ENCODE data around the gene GABRR3.

The GABRR3 gene

GRCh38 chr3:97952280-97952679, 82.8 kb downstream of the GABRR3 start:
- Histone ChIP-seq H3K9me3 (ENCODE audit: insufficient read depth, low read depth, low read length) (no peaks in the 10 kb centered on the region), H3K4me3 (ENCODE audit: low read length) (no peak overlapping the region), H3K9ac (ENCODE audit: low read depth, low read length) (no peak overlapping the region), H3K4me1 (ENCODE audit: insufficient read depth, low read length) (no peaks in the 10 kb centered on the region), H3K27me3 (ENCODE audit: insufficient read depth, low read length) (no peaks in the 10 kb centered on the region), H3K27ac (ENCODE audit: low read depth, low read length) (no peak overlapping the region), H3K36me3 (ENCODE audit: insufficient read depth, low read length) (peaks cover 38% of the 10 kb centered on the region; the same call in 1 of the 2 replicates)
- 93% methylated on average over 3 of the region's 3 CpGs for WGBS

- Histone ChIP-seq H3K4me1 (ENCODE audit: insufficient read depth, low read length) (no peaks in the 10 kb centered on the region), H3K9me3 (ENCODE audit: insufficient read depth, low read depth, low read length) (no peaks in the 10 kb centered on the region), H3K4me3 (ENCODE audit: low read length) (no peak overlapping the region), H3K36me3 (ENCODE audit: insufficient read depth, low read length) (peaks cover 51% of the 10 kb centered on the region), H3K27ac (ENCODE audit: low read depth, low read length) (no peak overlapping the region), H3K27me3 (ENCODE audit: insufficient read depth, low read length) (no peaks in the 10 kb centered on the region), H3K9ac (ENCODE audit: low read depth, low read length) (no peak overlapping the region)
- 89% methylated on average over 3 of the region's 3 CpGs for WGBS
Observed at GRCh38 chr3:97950360-97950759, 84.8 kb downstream of the GABRR3 start.

- Histone ChIP-seq H3K9ac (ENCODE audit: low read depth, low read length) (no peak overlapping the region), H3K27me3 (ENCODE audit: insufficient read depth, low read length) (no peaks in the 10 kb centered on the region), H3K36me3 (ENCODE audit: insufficient read depth, low read length) (peaks cover 58% of the 10 kb centered on the region), H3K9me3 (ENCODE audit: insufficient read depth, low read depth, low read length) (no peaks in the 10 kb centered on the region), H3K4me1 (ENCODE audit: insufficient read depth, low read length) (no peaks in the 10 kb centered on the region), H3K27ac (ENCODE audit: low read depth, low read length) (no peak overlapping the region), H3K4me3 (ENCODE audit: low read length) (no peak overlapping the region)
- WGBS = 77% methylated on average over 5 of the region's 5 CpGs
Observed at GRCh38 chr3:97949743-97950142, 85.4 kb downstream of the GABRR3 start.

GRCh38 chr3:97949110-97949485, 86.0 kb downstream of the GABRR3 start:
- 97% methylated on average over 2 of the region's 2 CpGs for WGBS
- Histone ChIP-seq H3K9me3 (ENCODE audit: insufficient read depth, low read depth, low read length) (no peaks in the 10 kb centered on the region), H3K27me3 (ENCODE audit: insufficient read depth, low read length) (no peaks in the 10 kb centered on the region), H3K4me1 (ENCODE audit: insufficient read depth, low read length) (no peaks in the 10 kb centered on the region), H3K4me3 (ENCODE audit: low read length) (no peak overlapping the region), H3K9ac (ENCODE audit: low read depth, low read length) (no peak overlapping the region), H3K27ac (ENCODE audit: low read depth, low read length) (no peak overlapping the region), H3K36me3 (ENCODE audit: insufficient read depth, low read length) (peaks cover 64% of the 10 kb centered on the region)

- Histone ChIP-seq H3K4me1 (ENCODE audit: insufficient read depth, low read length) (no peaks in the 10 kb centered on the region), H3K9me3 (ENCODE audit: insufficient read depth, low read depth, low read length) (no peaks in the 10 kb centered on the region), H3K4me3 (ENCODE audit: low read length) (no peak overlapping the region), H3K27ac (ENCODE audit: low read depth, low read length) (no peak overlapping the region), H3K36me3 (ENCODE audit: insufficient read depth, low read length) (peaks cover 64% of the 10 kb centered on the region), H3K27me3 (ENCODE audit: insufficient read depth, low read length) (no peaks in the 10 kb centered on the region), H3K9ac (ENCODE audit: low read depth, low read length) (no peak overlapping the region)
- 90% methylated on average over 4 of the region's 5 CpGs for WGBS
Observed at GRCh38 chr3:97948351-97949109, 86.6 kb downstream of the GABRR3 start.

GRCh38 chr3:97942801-97943546, 92.1 kb downstream of the GABRR3 start:
- WGBS = 95% methylated on average over 3 of the region's 4 CpGs
- no peaks in the 10 kb centered on the region for H3K9me3 ChIP-seq (ENCODE audit: insufficient read depth, low read depth, low read length)
- H3K36me3 ChIP-seq (ENCODE audit: insufficient read depth, low read length) = peaks cover 56% of the 10 kb centered on the region
- no peak overlapping the region for H3K4me3 ChIP-seq (ENCODE audit: low read length)
- H3K27me3 ChIP-seq (ENCODE audit: insufficient read depth, low read length) = no peaks in the 10 kb centered on the region
- no peak overlapping the region for H3K9ac ChIP-seq (ENCODE audit: low read depth, low read length)
- no peaks in the 10 kb centered on the region for H3K4me1 ChIP-seq (ENCODE audit: insufficient read depth, low read length)
- H3K27ac ChIP-seq (ENCODE audit: low read depth, low read length) = no peak overlapping the region

GRCh38 chr3:97940034-97940433, 95.1 kb downstream of the GABRR3 start:
- H3K36me3 ChIP-seq (ENCODE audit: insufficient read depth, low read length) = peaks cover 36% of the 10 kb centered on the region
- H3K9me3 ChIP-seq (ENCODE audit: insufficient read depth, low read depth, low read length) = no peaks in the 10 kb centered on the region
- H3K27me3 ChIP-seq (ENCODE audit: insufficient read depth, low read length) = no peaks in the 10 kb centered on the region
- no peak overlapping the region for H3K9ac ChIP-seq (ENCODE audit: low read depth, low read length)
- WGBS = 87% methylated on average over 1 of the region's 1 CpG
- no peak overlapping the region for H3K4me3 ChIP-seq (ENCODE audit: low read length)
- H3K27ac ChIP-seq (ENCODE audit: low read depth, low read length) = no peak overlapping the region
- H3K4me1 ChIP-seq (ENCODE audit: insufficient read depth, low read length) = no peaks in the 10 kb centered on the region

GRCh38 chr3:97939401-97939800, 95.7 kb downstream of the GABRR3 start:
- Histone ChIP-seq H3K36me3 (ENCODE audit: insufficient read depth, low read length) (peaks cover 29% of the 10 kb centered on the region), H3K4me3 (ENCODE audit: low read length) (no peak overlapping the region)

GRCh38 chr3:97938444-97938843, 96.7 kb downstream of the GABRR3 start:
- no peaks in the 10 kb centered on the region for H3K4me1 ChIP-seq (ENCODE audit: insufficient read depth, low read length)
- 88% methylated on average over 1 of the region's 1 CpG for WGBS
- no peaks in the 10 kb centered on the region for H3K27me3 ChIP-seq (ENCODE audit: insufficient read depth, low read length)
- H3K4me3 ChIP-seq (ENCODE audit: low read length) = no peak overlapping the region
- no peak overlapping the region for H3K27ac ChIP-seq (ENCODE audit: low read depth, low read length)
- H3K9ac ChIP-seq (ENCODE audit: low read depth, low read length) = no peak overlapping the region
- H3K9me3 ChIP-seq (ENCODE audit: insufficient read depth, low read depth, low read length) = no peaks in the 10 kb centered on the region
- H3K36me3 ChIP-seq (ENCODE audit: insufficient read depth, low read length) = peaks cover 20% of the 10 kb centered on the region

More at GRCh38 chr3:97939401-97939800, 95.7 kb downstream of the GABRR3 start:
- H3K9me3 ChIP-seq (ENCODE audit: insufficient read depth, low read depth, low read length) = no peaks in the 10 kb centered on the region
- H3K27ac ChIP-seq (ENCODE audit: low read depth, low read length) = no peak overlapping the region
- no peaks in the 10 kb centered on the region for H3K4me1 ChIP-seq (ENCODE audit: insufficient read depth, low read length)
- WGBS = 96% methylated on average over 2 of the region's 2 CpGs
- no peak overlapping the region for H3K9ac ChIP-seq (ENCODE audit: low read depth, low read length)
- no peaks in the 10 kb centered on the region for H3K27me3 ChIP-seq (ENCODE audit: insufficient read depth, low read length)

- peaks cover 9% of the 10 kb centered on the region for H3K36me3 ChIP-seq (ENCODE audit: insufficient read depth, low read length)
- WGBS = 92% methylated on average over 2 of the region's 2 CpGs
Observed at GRCh38 chr3:97937205-97937604, 97.9 kb downstream of the GABRR3 start.

GRCh38 chr3:97935842-97936241, 99.3 kb downstream of the GABRR3 start:
- H3K9me3 ChIP-seq (ENCODE audit: insufficient read depth, low read depth, low read length) = no peaks in the 10 kb centered on the region

More at GRCh38 chr3:97937205-97937604, 97.9 kb downstream of the GABRR3 start:
- Histone ChIP-seq H3K9me3 (ENCODE audit: insufficient read depth, low read depth, low read length) (no peaks in the 10 kb centered on the region), H3K27me3 (ENCODE audit: insufficient read depth, low read length) (no peaks in the 10 kb centered on the region), H3K4me3 (ENCODE audit: low read length) (no peak overlapping the region), H3K27ac (ENCODE audit: low read depth, low read length) (no peak overlapping the region), H3K9ac (ENCODE audit: low read depth, low read length) (no peak overlapping the region), H3K4me1 (ENCODE audit: insufficient read depth, low read length) (no peaks in the 10 kb centered on the region)

More at GRCh38 chr3:97935842-97936241, 99.3 kb downstream of the GABRR3 start:
- no peak overlapping the region for H3K27ac ChIP-seq (ENCODE audit: low read depth, low read length)
- no peak overlapping the region for H3K4me3 ChIP-seq (ENCODE audit: low read length)
- WGBS = 100% methylated on average over 1 of the region's 1 CpG
- H3K4me1 ChIP-seq (ENCODE audit: insufficient read depth, low read length) = no peaks in the 10 kb centered on the region
- no peaks in the 10 kb centered on the region for H3K27me3 ChIP-seq (ENCODE audit: insufficient read depth, low read length)
- no peak overlapping the region for H3K9ac ChIP-seq (ENCODE audit: low read depth, low read length)
- H3K36me3 ChIP-seq (ENCODE audit: insufficient read depth, low read length) = 0 out of 2 replicates have a peak, but pooled peaks cover 3% of the 10 kb centered on the region
